OCI-LY1 (cell line): ENCODE results near the gene CDH2.

Source experiments
- H2AFZ ChIP-seq: fragments of 200-600 bp; sonication (generic), shearing (Covaris generic); 2 replicates; pipeline ENCODE4 v1.6.0; 2014; ENCODE audit warnings: antibody characterized with exemption, mild to moderate bottlenecking, low read length
- H3F3A ChIP-seq: fragments of 200-600 bp; sonication (generic), shearing (Covaris generic); 2 replicates; pipeline ENCODE4 v1.6.0; 2014; ENCODE audit warnings: mild to moderate bottlenecking, antibody characterized with exemption, low read length, moderate library complexity; ENCODE audit not compliant: insufficient read depth
- H3K27ac ChIP-seq: fragments of 200-600 bp; sonication (generic); 2 replicates; pipeline ENCODE4 v1.5.1; 2014; ENCODE audit warnings: low read length, mixed run types, mild to moderate bottlenecking, low read depth; ENCODE audit not compliant: poor library complexity, severe bottlenecking
- H3K27me3 ChIP-seq: fragments of 200-600 bp; sonication (generic); 2 replicates; pipeline ENCODE4 v1.6.0; 2014; ENCODE audit warnings: antibody characterized with exemption, mild to moderate bottlenecking, low read length, moderate library complexity; ENCODE audit not compliant: insufficient read depth
- H3K36me3 ChIP-seq: fragments of 200-600 bp; sonication (generic); 2 replicates; pipeline ENCODE4 v1.6.1; 2014; ENCODE audit warnings: mild to moderate bottlenecking, antibody characterized with exemption, low read length, moderate library complexity, mixed read lengths; ENCODE audit not compliant: insufficient read depth
- H3K4me1 ChIP-seq: fragments of 200-600 bp; sonication (generic); 2 replicates; pipeline ENCODE4 v1.5.1; 2014; ENCODE audit warnings: mild to moderate bottlenecking, low read length, moderate library complexity; ENCODE audit not compliant: insufficient read depth, severe bottlenecking
- H3K4me2 ChIP-seq: fragments of 200-600 bp; sonication (generic), shearing (Covaris generic); 2 replicates; pipeline ENCODE4 v1.6.1; 2014; ENCODE audit warnings: low read length
- H3K4me3 ChIP-seq: fragments of 200-600 bp; sonication (generic); 2 replicates; pipeline ENCODE4 v1.5.1; 2014; ENCODE audit warnings: low read length, low read depth, mild to moderate bottlenecking, mixed read lengths; ENCODE audit not compliant: poor library complexity, severe bottlenecking
- H3K79me2 ChIP-seq: fragments of 200-600 bp; shearing (Covaris generic); 2 replicates; pipeline ENCODE4 v1.6.1; 2016; ENCODE audit warnings: mixed run types, low read length, mixed read lengths; ENCODE audit not compliant: insufficient read depth
- H3K9ac ChIP-seq: fragments of 200-600 bp; sonication (generic), shearing (Covaris generic); 2 replicates; pipeline ENCODE4 v1.6.1; 2014; ENCODE audit warnings: mild to moderate bottlenecking, low read length, mixed read lengths
- H3K9me2 ChIP-seq: fragments of 200-600 bp; sonication (generic), shearing (Covaris generic); 2 replicates; pipeline ENCODE4 v1.6.1; 2014; ENCODE audit warnings: low read depth, mild to moderate bottlenecking, low read length, mixed read lengths
- H3K9me3 ChIP-seq: fragments of 200-600 bp; shearing (Covaris generic); 2 replicates; pipeline ENCODE4 v1.6.1; 2014; ENCODE audit warnings: low read length, mixed read lengths
- H4K20me1 ChIP-seq: fragments of 200-600 bp; sonication (generic), shearing (Covaris generic); 2 replicates; pipeline ENCODE4 v1.6.0; 2016; ENCODE audit warnings: mild to moderate bottlenecking, low read length; ENCODE audit not compliant: insufficient read depth
- EZH2 ChIP-seq: fragments of 200-600 bp; sonication (generic), shearing (Covaris generic); IDR thresholded peaks from 2 replicates; pipeline ENCODE4 v1.8.0; 2017; ENCODE audit warnings: borderline replicate concordance, mixed run types, mild to moderate bottlenecking, antibody characterized with exemption, low read length, moderate library complexity, mixed read lengths
- TF ChIP-seq, protein P1 (sequence below): fragments of 200-600 bp; sonication (generic), shearing (Covaris generic); IDR thresholded peaks from 2 replicates; pipeline ENCODE4 v1.5.1; 2017; ENCODE audit warnings: mild to moderate bottlenecking, antibody characterized with exemption, low read length, moderate library complexity, mixed read lengths

CDH2 gene

DNA sequence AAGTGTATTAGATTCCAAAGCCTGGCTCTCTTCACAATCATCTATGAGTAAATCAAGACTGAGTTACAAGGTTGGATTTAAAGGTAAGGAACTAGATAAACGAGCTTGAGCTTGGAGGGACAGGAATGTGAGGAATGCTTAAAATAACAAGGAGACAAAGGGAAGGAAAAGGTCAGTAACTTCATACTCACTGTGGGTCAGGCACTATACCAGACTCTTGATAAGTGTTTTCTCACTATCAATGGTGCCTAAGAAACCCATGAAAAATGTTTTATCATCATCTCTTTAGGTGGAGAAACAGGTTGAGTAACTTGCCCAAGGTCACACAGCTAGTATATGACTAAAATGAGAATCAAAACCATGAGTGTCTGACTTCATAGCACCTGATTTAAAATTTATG, 212.1 kb downstream of the CDH2 start:
- no peaks in the 10 kb centered on the region for H3K27me3 ChIP-seq
- no peak overlapping the region for H3K27ac ChIP-seq
- H4K20me1 ChIP-seq: no peaks in the 10 kb centered on the region
- no peaks in the 10 kb centered on the region for H3K9me3 ChIP-seq
- no peak overlapping the region for H3K4me2 ChIP-seq
- TF ChIP-seq, protein P1, sequence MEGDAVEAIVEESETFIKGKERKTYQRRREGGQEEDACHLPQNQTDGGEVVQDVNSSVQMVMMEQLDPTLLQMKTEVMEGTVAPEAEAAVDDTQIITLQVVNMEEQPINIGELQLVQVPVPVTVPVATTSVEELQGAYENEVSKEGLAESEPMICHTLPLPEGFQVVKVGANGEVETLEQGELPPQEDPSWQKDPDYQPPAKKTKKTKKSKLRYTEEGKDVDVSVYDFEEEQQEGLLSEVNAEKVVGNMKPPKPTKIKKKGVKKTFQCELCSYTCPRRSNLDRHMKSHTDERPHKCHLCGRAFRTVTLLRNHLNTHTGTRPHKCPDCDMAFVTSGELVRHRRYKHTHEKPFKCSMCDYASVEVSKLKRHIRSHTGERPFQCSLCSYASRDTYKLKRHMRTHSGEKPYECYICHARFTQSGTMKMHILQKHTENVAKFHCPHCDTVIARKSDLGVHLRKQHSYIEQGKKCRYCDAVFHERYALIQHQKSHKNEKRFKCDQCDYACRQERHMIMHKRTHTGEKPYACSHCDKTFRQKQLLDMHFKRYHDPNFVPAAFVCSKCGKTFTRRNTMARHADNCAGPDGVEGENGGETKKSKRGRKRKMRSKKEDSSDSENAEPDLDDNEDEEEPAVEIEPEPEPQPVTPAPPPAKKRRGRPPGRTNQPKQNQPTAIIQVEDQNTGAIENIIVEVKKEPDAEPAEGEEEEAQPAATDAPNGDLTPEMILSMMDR: no peak
- TF ChIP-seq EZH2: no peak
- H3K79me2 ChIP-seq: no peaks in the 10 kb centered on the region
- no peak overlapping the region for H2AFZ ChIP-seq
- no peak overlapping the region for H3K9ac ChIP-seq
- H3K36me3 ChIP-seq: no peaks in the 10 kb centered on the region
- H3K4me3 ChIP-seq: no peak overlapping the region
- no peaks in the 10 kb centered on the region for H3K9me2 ChIP-seq
- no peaks in the 10 kb centered on the region for H3K4me1 ChIP-seq
- no peaks in the 10 kb centered on the region for H3F3A ChIP-seq

- H3K9me2 ChIP-seq: no peaks in the 10 kb centered on the region
- no peaks in the 10 kb centered on the region for H4K20me1 ChIP-seq
- H3K4me2 ChIP-seq: no peak overlapping the region
- no peaks in the 10 kb centered on the region for H3F3A ChIP-seq
- H3K36me3 ChIP-seq: no peaks in the 10 kb centered on the region
- H3K27me3 ChIP-seq: no peaks in the 10 kb centered on the region
- no peaks in the 10 kb centered on the region for H3K4me1 ChIP-seq
- H3K4me3 ChIP-seq: no peak overlapping the region
- H3K27ac ChIP-seq: no peak overlapping the region
- H3K9me3 ChIP-seq: no peaks in the 10 kb centered on the region
- no peaks in the 10 kb centered on the region for H3K79me2 ChIP-seq
- H2AFZ ChIP-seq: no peak overlapping the region
- no peak for TF ChIP-seq EZH2
- TF ChIP-seq, protein P1: no peak
- H3K9ac ChIP-seq: no peak overlapping the region
Observed at GRCh38 chr18:27959101-27959500, 217.8 kb downstream of the CDH2 start.

GRCh38 chr18:27956001-27956640, 220.8 kb downstream of the CDH2 start:
- no peaks in the 10 kb centered on the region for H3K36me3 ChIP-seq
- H3K9me3 ChIP-seq: no peaks in the 10 kb centered on the region
- H3F3A ChIP-seq: no peaks in the 10 kb centered on the region
- H2AFZ ChIP-seq: no peak overlapping the region
- no peak overlapping the region for H3K9ac ChIP-seq
- no peaks in the 10 kb centered on the region for H4K20me1 ChIP-seq
- no peaks in the 10 kb centered on the region for H3K4me1 ChIP-seq
- H3K4me2 ChIP-seq: no peak overlapping the region
- H3K9me2 ChIP-seq: no peaks in the 10 kb centered on the region
- H3K27ac ChIP-seq: no peak overlapping the region
- H3K4me3 ChIP-seq: no peak overlapping the region
- H3K79me2 ChIP-seq: no peaks in the 10 kb centered on the region
- no peak for TF ChIP-seq EZH2
- TF ChIP-seq, protein P1: no peak
- H3K27me3 ChIP-seq: no peaks in the 10 kb centered on the region
